ENCODE measurements around the gene HEXIM1. TPM values are rescaled to one million over a fixed set of nuclear protein-coding genes. Genes with fewer than 3 reads are reported as not detected.

The HEXIM1 gene
- total RNA-seq, 2 experiments from 2014 or later, result 12.1 to 16.4 TPM

DNA sequence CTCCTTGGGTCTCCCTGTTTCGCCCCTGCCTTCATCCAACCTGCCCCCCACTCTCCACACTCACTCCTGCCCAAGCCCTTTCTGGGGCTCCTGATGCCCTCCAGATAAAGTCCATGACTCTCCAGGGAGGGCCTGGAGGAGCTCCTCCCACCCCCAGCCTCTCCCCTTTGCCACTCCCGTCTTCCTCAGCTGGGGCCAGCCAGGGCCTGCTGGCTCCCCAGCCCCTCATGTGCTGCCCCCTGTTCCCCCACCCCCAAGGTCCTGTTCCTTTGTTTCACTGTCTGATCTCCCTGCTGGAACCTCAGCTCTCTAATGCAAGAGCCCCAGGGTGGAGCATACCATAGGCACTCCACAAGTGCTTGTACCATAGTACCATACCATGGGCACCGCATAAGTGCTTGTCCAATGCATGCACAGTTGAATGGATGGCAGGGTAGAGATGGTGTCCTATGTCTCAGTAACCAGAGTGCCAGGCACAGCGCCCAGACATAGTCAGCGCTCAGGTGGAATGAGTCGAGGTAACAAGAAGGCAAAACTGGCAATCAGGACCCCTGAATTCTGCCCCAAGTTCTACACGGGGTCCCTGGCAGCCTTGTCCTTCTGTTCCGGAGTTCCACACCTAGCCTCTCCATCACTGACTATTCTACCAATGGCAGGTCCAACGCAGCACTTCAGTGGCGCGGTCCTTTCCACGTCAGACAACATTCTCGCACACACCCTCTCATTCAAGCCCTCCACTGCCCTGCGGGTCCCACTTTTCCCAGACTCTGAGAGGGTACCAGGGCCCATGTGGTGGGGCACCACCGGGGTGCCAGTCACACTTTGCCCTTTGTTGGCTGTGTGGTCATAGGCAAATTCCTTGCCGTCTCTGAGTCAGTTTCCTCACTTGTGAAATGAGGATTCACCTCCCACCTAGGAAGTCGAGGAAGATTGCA lies 17.3 kb upstream of the HEXIM1 start:
- Histone ChIP-seq H4K20me1 (ENCODE audit: insufficient read depth, low read length) (no peaks in the 10 kb centered on the region), H2AFZ (ENCODE audit: low read length) (no peak overlapping the region), H3K4me1 (ENCODE audit: insufficient read depth, low read length, poor library complexity, severe bottlenecking) (peaks cover 11% of the 10 kb centered on the region), H3K4me2 (ENCODE audit: low read length) (no peak overlapping the region), H3K27ac (ENCODE audit: low read depth, low read length, poor library complexity, severe bottlenecking) (no peak overlapping the region), H3K79me2 (ENCODE audit: insufficient read depth, low read depth, low read length) (no peaks in the 10 kb centered on the region), H3K36me3 (ENCODE audit: insufficient read depth, low read length) (no peaks in the 10 kb centered on the region), H3K9me2 (ENCODE audit: insufficient read depth, low read length) (no peaks in the 10 kb centered on the region), H3K4me3 (ENCODE audit: low read depth, low read length, poor library complexity, severe bottlenecking) (no peak overlapping the region), H3K9me3 (ENCODE audit: low read length) (no peaks in the 10 kb centered on the region)
- ChIA-PET CTCF (ENCODE audit: unreplicated experiment) (no interaction called here), POLR2A (interaction anchor here (0.6 kb wide), 1 partner anchor 574 kb away, joined by 6 read pairs; no protein-coding TSS in a partner anchor)
- no peak for DNase-seq (ENCODE audit: low spot score)
- no peak for TF ChIP-seq EZH2phosphoT487 (IDR thresholded peaks at IDR 0.05; ENCODE audit: borderline replicate concordance, low read depth, low read length)
- TF ChIP-seq, protein P1, sequence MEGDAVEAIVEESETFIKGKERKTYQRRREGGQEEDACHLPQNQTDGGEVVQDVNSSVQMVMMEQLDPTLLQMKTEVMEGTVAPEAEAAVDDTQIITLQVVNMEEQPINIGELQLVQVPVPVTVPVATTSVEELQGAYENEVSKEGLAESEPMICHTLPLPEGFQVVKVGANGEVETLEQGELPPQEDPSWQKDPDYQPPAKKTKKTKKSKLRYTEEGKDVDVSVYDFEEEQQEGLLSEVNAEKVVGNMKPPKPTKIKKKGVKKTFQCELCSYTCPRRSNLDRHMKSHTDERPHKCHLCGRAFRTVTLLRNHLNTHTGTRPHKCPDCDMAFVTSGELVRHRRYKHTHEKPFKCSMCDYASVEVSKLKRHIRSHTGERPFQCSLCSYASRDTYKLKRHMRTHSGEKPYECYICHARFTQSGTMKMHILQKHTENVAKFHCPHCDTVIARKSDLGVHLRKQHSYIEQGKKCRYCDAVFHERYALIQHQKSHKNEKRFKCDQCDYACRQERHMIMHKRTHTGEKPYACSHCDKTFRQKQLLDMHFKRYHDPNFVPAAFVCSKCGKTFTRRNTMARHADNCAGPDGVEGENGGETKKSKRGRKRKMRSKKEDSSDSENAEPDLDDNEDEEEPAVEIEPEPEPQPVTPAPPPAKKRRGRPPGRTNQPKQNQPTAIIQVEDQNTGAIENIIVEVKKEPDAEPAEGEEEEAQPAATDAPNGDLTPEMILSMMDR (conservative IDR thresholded peaks at IDR 0.05; ENCODE audit: low read length), result no peak
- no TSS peak for BruUV-seq (replicated peaks)
- intact Hi-C loops (cut with micrococcal nuclease; ENCODE audit: unreplicated experiment), result no loop called here

- no peak overlapping the region for H3K27ac ChIP-seq (ENCODE audit: low read depth, low read length, poor library complexity, severe bottlenecking)
Observed at GRCh38 chr17:45131616-45132319, 16.5 kb upstream of the HEXIM1 start.

More at GRCh38 chr17:45131616-45132319, 16.5 kb upstream of the HEXIM1 start:
- no peaks in the 10 kb centered on the region for H3K36me3 ChIP-seq (ENCODE audit: insufficient read depth, low read length)
- ChIA-PET POLR2A (no interaction called here), CTCF (ENCODE audit: unreplicated experiment) (no interaction called here)
- DNase-seq (ENCODE audit: low spot score), result peak; percentile 63
- H3K9me2 ChIP-seq (ENCODE audit: insufficient read depth, low read length), result no peaks in the 10 kb centered on the region
- TF ChIP-seq EZH2phosphoT487 (IDR thresholded peaks at IDR 0.05; ENCODE audit: borderline replicate concordance, low read depth, low read length), result no peak
- TF ChIP-seq, protein P1 (conservative IDR thresholded peaks at IDR 0.05; ENCODE audit: low read length), result peak; percentile 96
- peak overlapping the region; percentile 68; the same call in 1 of the 2 replicates for H2AFZ ChIP-seq (ENCODE audit: low read length)
- peaks cover 18% of the 10 kb centered on the region for H3K4me1 ChIP-seq (ENCODE audit: insufficient read depth, low read length, poor library complexity, severe bottlenecking)
- BruUV-seq (replicated peaks), result no TSS peak
- H3K9me3 ChIP-seq (ENCODE audit: low read length), result no peaks in the 10 kb centered on the region
- H3K79me2 ChIP-seq (ENCODE audit: insufficient read depth, low read depth, low read length), result no peaks in the 10 kb centered on the region
- H4K20me1 ChIP-seq (ENCODE audit: insufficient read depth, low read length), result no peaks in the 10 kb centered on the region
- H3K4me2 ChIP-seq (ENCODE audit: low read length), result peak overlapping the region; percentile 98
- intact Hi-C loops (cut with micrococcal nuclease; ENCODE audit: unreplicated experiment), result loop anchor here (2.0 kb wide), 1 partner anchor 109 kb away; no protein-coding TSS in a partner anchor
- peak overlapping the region; percentile 76 for H3K4me3 ChIP-seq (ENCODE audit: low read depth, low read length, poor library complexity, severe bottlenecking)

Data from OCI-LY7 (cell line).